HepG2 (cell line): ENCODE measurements around the gene CCDC87. TPM values are rescaled to one million over a fixed set of nuclear protein-coding genes. Genes with fewer than 3 reads are reported as not detected.

Experiments used
- ATAC-seq: fragments of 200-7000 bp; cut with Tn5 transposase; 3 replicates; pipeline ENCODE4 v1.9.1; 2020; ENCODE audit warnings: mild to moderate bottlenecking, moderate library complexity
- BruUV-seq: library from RNA; stranded (reverse); fragments of 400-500 nt; replicated peaks from 2 replicates; lab custom pipeline; 2021; lab: Mats Ljungman, UMichigan
- CTCF ChIA-PET: fragments of 300-600 bp; formaldehyde crosslinking; extraction: SDS; loops from one replicate; lab custom pipeline; 2021; ENCODE audit warnings: low total read pairs, inconsistent platforms, low intra/inter-chr PET ratio; lab: Yijun Ruan, JAX
- POLR2A ChIA-PET: fragments of 350-600 bp; sonication (Branson Sonifier 250); formaldehyde crosslinking; loops from one replicate; lab custom pipeline; 2020; ENCODE audit warnings: antibody characterized with exemption, inconsistent platforms; lab: Yijun Ruan, JAX
- DNase-seq: peaks from one replicate; pipeline ENCODE4 v3.0.0-alpha.2; 2015; ENCODE audit warnings: low spot score
- FAIRE-seq: peaks from 3 replicates; lab custom pipeline; 2011; peaks lifted over from hg19 to GRCh38; lab: Jason Lieb, UNC
- H2AFZ ChIP-seq: one replicate; pipeline ENCODE4 v1.6.1; 2011; ENCODE audit warnings: low read length, inconsistent platforms
- H3K27ac ChIP-seq: fragments of 300-600 bp; 3 replicates; pipeline ENCODE4 v1.8.0; 2011; ENCODE audit warnings: mixed run types, mild to moderate bottlenecking, mixed read lengths, low read length, inconsistent platforms; ENCODE audit not compliant: insufficient read depth; ENCODE audit errors: extremely low read length
- H3K27me3 ChIP-seq, 2 experiments: fragments of 200-600 bp in 1 of 2; 2 replicates in 1 of 2; 3 replicates in 1 of 2; pipeline versions ENCODE4 v1.6.0 to v1.8.0; 2011; ENCODE audit warnings: low read length in 2 of 2, mild to moderate bottlenecking in 2 of 2, moderate library complexity in 2 of 2, inconsistent platforms in 1 of 2; ENCODE audit not compliant: insufficient read depth in 2 of 2, control insufficient read depth in 1 of 2
- H3K36me3 ChIP-seq, 2 experiments: fragments of 200-600 bp in 1 of 2; replicated peaks in 1 of 2; 2 replicates in 1 of 2; 3 replicates in 1 of 2; pipeline versions ENCODE4 v1.5.1 to v1.8.0; 2011; ENCODE audit warnings: low read length in 2 of 2, inconsistent platforms in 1 of 2; ENCODE audit not compliant: insufficient read depth in 2 of 2, control insufficient read depth in 1 of 2
- H3K4me1 ChIP-seq: 2 replicates; pipeline ENCODE4 v1.5.1; 2012; ENCODE audit warnings: low read length, inconsistent platforms; ENCODE audit not compliant: insufficient read depth
- H3K4me2 ChIP-seq: 2 replicates; pipeline ENCODE4 v1.6.0; 2011; ENCODE audit warnings: low read depth, low read length, inconsistent platforms
- H3K4me3 ChIP-seq, 3 experiments: fragments of 200-600 bp in 1 of 3; sonication (generic), shearing (Covaris generic) in 1 of 3; replicated peaks in 1 of 3; 2 replicates each; pipeline ENCODE4 v1.5.1; 2011 to 2016; ENCODE audit warnings: low read length in 3 of 3, inconsistent platforms in 2 of 3, low read depth in 2 of 3, mild to moderate bottlenecking in 2 of 3, control low read depth in 1 of 3, mixed read lengths in 1 of 3; ENCODE audit not compliant: insufficient read depth in 1 of 3
- H3K79me2 ChIP-seq: one replicate; pipeline ENCODE4 v1.6.1; 2011; ENCODE audit warnings: low read length, inconsistent platforms; ENCODE audit not compliant: insufficient read depth
- H3K9ac ChIP-seq: 2 replicates; pipeline ENCODE4 v1.6.0; 2011; ENCODE audit warnings: mild to moderate bottlenecking, low read depth, low read length, inconsistent platforms; ENCODE audit not compliant: insufficient read depth
- H3K9me3 ChIP-seq: 2 replicates; pipeline ENCODE4 v1.5.1; 2012; ENCODE audit warnings: mild to moderate bottlenecking, low read length
- H4K20me1 ChIP-seq: 2 replicates; pipeline ENCODE4 v1.6.0; 2011; ENCODE audit warnings: inconsistent platforms, mild to moderate bottlenecking, low read length, moderate library complexity; ENCODE audit not compliant: insufficient read depth
- GATA4 ChIP-seq: sonication (generic); IDR thresholded peaks from 2 replicates; pipeline ENCODE4 v1.6.1; 2016; ENCODE audit warnings: antibody characterized with exemption, low read depth, borderline replicate concordance
- HNF4G ChIP-seq, 2 experiments: sonication (generic) in 1 of 2; formaldehyde crosslinking in 1 of 2; IDR thresholded peaks; 2 replicates each; pipeline versions ENCODE4 v1.4.0 to v1.6.1; 2011 to 2020; ENCODE audit warnings: borderline replicate concordance in 2 of 2, low read depth in 2 of 2, mild to moderate bottlenecking in 2 of 2, low read length in 1 of 2, missing genetic modification reagents in 1 of 2, moderate library complexity in 1 of 2
- MLX ChIP-seq: IDR thresholded peaks from 2 replicates; pipeline ENCODE4 v1.6.1; 2016
- NFAT5 ChIP-seq: sonication (generic); formaldehyde crosslinking; IDR thresholded peaks from 2 replicates; pipeline ENCODE4 v1.4.0; 2020; ENCODE audit warnings: missing genetic modification reagents
- PHF5A ChIP-seq: IDR thresholded peaks from one replicate; pipeline ENCODE4 v1.6.1; 2018; ENCODE audit warnings: low read depth, missing genetic modification reagents; ENCODE audit not compliant: unreplicated experiment
- U2AF2 ChIP-seq: fragments of 200-400 bp; formaldehyde crosslinking; IDR thresholded peaks from 2 replicates; pipeline ENCODE4 v1.6.1; 2017; ENCODE audit warnings: low read depth, mild to moderate bottlenecking, low read length
- ZBTB7B ChIP-seq: sonication (generic); formaldehyde crosslinking; IDR thresholded peaks from 2 replicates; pipeline ENCODE4 v1.4.0; 2020; ENCODE audit warnings: missing genetic modification reagents
- ZNF709 ChIP-seq: sonication (generic); formaldehyde crosslinking; IDR thresholded peaks from 2 replicates; pipeline ENCODE4 v1.5.0; 2020; ENCODE audit warnings: mild to moderate bottlenecking, missing genetic modification reagents
- ZNF770 ChIP-seq: sonication (generic); formaldehyde crosslinking; IDR thresholded peaks from 2 replicates; pipeline ENCODE4 v1.5.0; 2020; ENCODE audit warnings: mild to moderate bottlenecking, missing genetic modification reagents
- WGBS: methylation state at CpG from one replicate; pipeline ENCODE4 v1.1.6; 2017; ENCODE audit warnings: low lambda C conversion rate; 5-methylcytosine and 5-hydroxymethylcytosine counted together
- in situ Hi-C: cut with HindIII; loops from 2 replicates; pipeline ENCODE4 v1.10.0; 2017; ENCODE audit warnings: low pct_unique_long_range_greater_than_20kb; ENCODE audit not compliant: extremely low pct_ligation_motif_present
- intact Hi-C: fragments of 100-400 bp; cut with micrococcal nuclease; formaldehyde crosslinking; loops from one replicate; pipeline ENCODE4 v1.10.0; 2022; ENCODE audit not compliant: unreplicated experiment
- polyA plus RNA-seq, 8 experiments: library from polyadenylated mRNA; depleted of rRNA in 3 of 8; stranded (reverse) in 7 of 8; unstranded in 1 of 8; fragments of >200 nt; fragmentation: Illumina TruSeq in 4 of 8; extraction: Trizol in 4 of 8; gene quantifications; 2 replicates each; pipeline versions ENCODE4 v1.2.1 to v1.2.3, GENCODE V29; 2011 to 2016; ENCODE audit warnings: low read depth in 4 of 8, missing spikeins in 1 of 8, mixed read lengths in 1 of 8; ENCODE audit not compliant: insufficient read depth in 1 of 8
- total RNA-seq, 5 experiments: library from RNA; depleted of rRNA; stranded (reverse); fragments of >200 nt; fragmentation: Illumina TruSeq; extraction: Trizol; gene quantifications; 2 replicates each; pipeline ENCODE4 v1.2.3, GENCODE V29; 2016; ENCODE audit warnings: low read depth in 1 of 5

CCDC87 gene
- total and polyA plus RNA-seq, 2 of the 13 experiments (the other 11 are each of a cell fraction or from before 2014, with no cell fraction given): 0.05 to 0.42 TPM

- CTCF ChIA-PET: no interaction called here
- WGBS: 49% methylated on average over 5 of the region's 5 CpGs
- no peak for FAIRE-seq
- DNase-seq: no peak
- ATAC-seq: no peak
- no TSS peak for BruUV-seq
- H3K27ac ChIP-seq: no peak overlapping the region
- TF ChIP-seq GATA4 (no peak), ZNF709 (no peak), MLX (CRISPR knock-in tag) (no peak)
- TF ChIP-seq, all 625 proteins: peak for 0
- POLR2A ChIA-PET: no interaction called here
- H3K9ac ChIP-seq: no peak overlapping the region
- no peaks in the 10 kb centered on the region for H3K79me2 ChIP-seq
- intact Hi-C loops (no loop called here), in situ Hi-C loops (loop anchor here (25.0 kb wide), 1 partner anchor 272 kb away; the partner anchor contains the start of gene RCE1)
- no peaks in the 10 kb centered on the region for H3K9me3 ChIP-seq
- no peaks in the 10 kb centered on the region for H3K4me1 ChIP-seq
- H3K36me3 ChIP-seq: no peaks in the 10 kb centered on the region
- no peak overlapping the region for H3K4me3 ChIP-seq
- H4K20me1 ChIP-seq: no peaks in the 10 kb centered on the region
- H3K27me3 ChIP-seq: peaks cover 3 to 63% of the 10 kb centered on the region in 2 experiments; a peak in 4 of 5 replicates
- H3K4me2 ChIP-seq: no peak overlapping the region
- no peak overlapping the region for H2AFZ ChIP-seq
Observed at GRCh38 chr11:66564984-66565383, 27.9 kb downstream of the CCDC87 start.

- Histone ChIP-seq H3K27ac (no peak overlapping the region), H3K4me1 (no peaks in the 10 kb centered on the region), H3K36me3 (no peaks in the 10 kb centered on the region), H3K4me2 (no peak overlapping the region), H3K27me3 (peaks cover 3 to 63% of the 10 kb centered on the region in 2 experiments; a peak in 4 of 5 replicates), H3K9me3 (no peaks in the 10 kb centered on the region), H3K79me2 (no peaks in the 10 kb centered on the region), H3K9ac (no peak overlapping the region), H4K20me1 (no peaks in the 10 kb centered on the region), H2AFZ (no peak overlapping the region), H3K4me3 (no peak overlapping the region)
- in situ Hi-C loops: loop anchor here (25.0 kb wide), 1 partner anchor 273 kb away; the partner anchor contains the start of gene RCE1
- ChIA-PET POLR2A (no interaction called here), CTCF (no interaction called here)
- BruUV-seq: no TSS peak
- WGBS: 59% methylated on average over 12 of the region's 14 CpGs
- intact Hi-C loops: no loop called here
- DNase-seq (no peak), ATAC-seq (no peak), FAIRE-seq (no peak)
- TF ChIP-seq NFAT5 (CRISPR knock-in tag) (no peak), HNF4G (IDR thresholded peaks at IDR 0.05; ENCODE audit: borderline replicate concordance, low read depth, low read length) (no peak), HNF4G (CRISPR knock-in tag; IDR thresholded peaks at IDR 0.05; ENCODE audit: borderline replicate concordance, low read depth) (no peak), ZBTB7B (CRISPR knock-in tag) (no peak), U2AF2 (no peak), ZNF770 (CRISPR knock-in tag) (no peak), PHF5A (CRISPR knock-in tag) (no peak)
Observed at GRCh38 chr11:66564538-66564937, 28.3 kb downstream of the CCDC87 start.
